Aorta (tissue), 5 donors: ENCODE results near the gene ZC3H12D. TPM values are rescaled to one million over a fixed set of nuclear protein-coding genes. Genes with fewer than 3 reads are reported as not detected.

Source experiments
- ATAC-seq: fragments of 200-7000 bp; cut with Tn5 transposase; one replicate; pipeline ENCODE4 v1.9.1; 2022; ENCODE audit warnings: moderate library complexity; ENCODE audit not compliant: low FRiP score
- DNase-seq, 2 donors: peaks; one replicate each; pipeline ENCODE4 v3.0.0-alpha.2; 2020
- H3K27ac ChIP-seq, 2 donors: one replicate each; pipeline ENCODE4 v1.5.1; 2013; ENCODE audit warnings: low read length in 2 of 2, mild to moderate bottlenecking in 2 of 2, moderate library complexity in 2 of 2, control low read depth in 1 of 2, inconsistent platforms in 1 of 2, low read depth in 1 of 2
- H3K27me3 ChIP-seq, 2 donors: one replicate each; pipeline ENCODE4 v1.6.1; 2013; ENCODE audit warnings: control low read depth in 1 of 2, low read length in 1 of 2, mild to moderate bottlenecking in 1 of 2, moderate library complexity in 1 of 2; ENCODE audit not compliant: insufficient read depth in 2 of 2, control insufficient read depth in 1 of 2
- H3K36me3 ChIP-seq, 2 donors: one replicate each; pipeline ENCODE4 v1.6.1; 2013; ENCODE audit warnings: control low read depth in 1 of 2, low read length in 1 of 2, mild to moderate bottlenecking in 1 of 2; ENCODE audit not compliant: insufficient read depth in 2 of 2, control insufficient read depth in 1 of 2
- H3K4me1 ChIP-seq, 2 donors: one replicate each; pipeline ENCODE4 v1.6.1; 2013; ENCODE audit warnings: low read length in 2 of 2, control low read depth in 1 of 2, mild to moderate bottlenecking in 1 of 2, moderate library complexity in 1 of 2; ENCODE audit not compliant: insufficient read depth in 2 of 2, control insufficient read depth in 1 of 2
- H3K4me3 ChIP-seq, 2 donors: one replicate each; pipeline ENCODE4 v1.5.1; 2013; ENCODE audit warnings: low read length in 2 of 2, control low read depth in 1 of 2, mild to moderate bottlenecking in 1 of 2
- H3K9me3 ChIP-seq: one replicate; pipeline ENCODE4 v1.6.1; 2013; ENCODE audit warnings: mild to moderate bottlenecking, low read length; ENCODE audit not compliant: control insufficient read depth
- WGBS, 2 donors: extraction: QIAGEN DNeasy Blood & Tissue Kit; methylation state at CpG; one replicate each; pipeline ENCODE4 v1.1.7; 2013; 5-methylcytosine and 5-hydroxymethylcytosine counted together
- intact Hi-C, 2 donors: fragments of 100-400 bp; cut with DNase I; formaldehyde crosslinking; loops; one replicate each; pipeline versions ENCODE4 v1.14.2 to v1.15.0; 2022
- polyA plus RNA-seq, 2 donors: library from polyadenylated mRNA; stranded (reverse); fragments of 200-250 nt; gene quantifications; one replicate each; pipeline ENCODE4 v1.2.3, GENCODE V29; 2013
- total RNA-seq, 2 donors: library from RNA; stranded (reverse); fragmentation: NEBNext Ultra II Directional; extraction: Animal tissue kit (Norgen Biotek cat#: 25700); gene quantifications; one replicate each; pipeline ENCODE4 v1.2.1, GENCODE V29; 2021
- donor health status: healthy with polysubstance abuse.
- donor health status: Bipolar disorder and iron deficiency.
- donor health status: DM: no; HTN: no; CAD: no.
- donor health status: DM: no; HTN: no; CAD: no.
- donor health status: DM: yes; HTN: yes; CAD: no.

Gene ZC3H12D
- total and polyA plus RNA-seq, 4 donors, result 0.10 to 3.0 (median 1.5) TPM

GRCh38 chr6:149433881-149434280, 50.9 kb downstream of the ZC3H12D start:
- H3K4me1 ChIP-seq, result no peaks in the 10 kb centered on the region
- H3K36me3 ChIP-seq, result no peaks in the 10 kb centered on the region
- no peaks in the 10 kb centered on the region for H3K27me3 ChIP-seq
- no peak overlapping the region for H3K27ac ChIP-seq
- no peak overlapping the region for H3K4me3 ChIP-seq
- 18 to 28% methylated on average over 1 of the region's 1 CpG for WGBS, 2 donors
- no peak for DNase-seq
- no peaks in the 10 kb centered on the region for H3K9me3 ChIP-seq
- intact Hi-C loops, result loop anchor here (2.0 to 5.0 kb wide), 6 partner anchors 83 to 857 kb away; no protein-coding TSS in a partner anchor
- ATAC-seq, result no peak

DNA sequence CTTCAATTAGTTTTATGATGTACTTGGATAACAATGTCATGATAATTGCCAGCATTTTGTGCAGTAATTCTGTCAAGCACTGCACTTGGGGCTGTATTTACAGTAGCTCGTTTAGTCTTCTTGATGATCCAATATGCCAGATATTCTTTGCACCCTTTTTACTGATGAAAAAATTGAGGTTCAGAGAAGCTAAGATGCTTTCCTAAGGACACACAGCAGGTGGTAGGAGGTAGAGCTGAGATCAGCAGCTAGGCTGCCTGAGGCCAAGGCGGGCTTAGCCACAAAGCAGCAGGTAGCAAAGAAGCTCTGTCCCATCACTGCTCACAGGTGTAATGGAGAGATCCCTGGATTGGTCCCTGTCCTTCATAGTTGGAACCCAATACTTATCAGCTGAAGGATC, 51.4 kb downstream of the ZC3H12D start:
- Histone ChIP-seq H3K4me1 (no peaks in the 10 kb centered on the region), H3K9me3 (no peaks in the 10 kb centered on the region), H3K27ac (no peak overlapping the region), H3K36me3 (no peaks in the 10 kb centered on the region), H3K4me3 (no peak overlapping the region), H3K27me3 (no peaks in the 10 kb centered on the region)
- 91 to 93% methylated on average over 2 of the region's 2 CpGs for WGBS, 2 donors
- DNase-seq (no peak), ATAC-seq (no peak)
- intact Hi-C loops, result loop anchor here (2.0 to 5.0 kb wide), 6 partner anchors 84 to 856 kb away; no protein-coding TSS in a partner anchor

DNA sequence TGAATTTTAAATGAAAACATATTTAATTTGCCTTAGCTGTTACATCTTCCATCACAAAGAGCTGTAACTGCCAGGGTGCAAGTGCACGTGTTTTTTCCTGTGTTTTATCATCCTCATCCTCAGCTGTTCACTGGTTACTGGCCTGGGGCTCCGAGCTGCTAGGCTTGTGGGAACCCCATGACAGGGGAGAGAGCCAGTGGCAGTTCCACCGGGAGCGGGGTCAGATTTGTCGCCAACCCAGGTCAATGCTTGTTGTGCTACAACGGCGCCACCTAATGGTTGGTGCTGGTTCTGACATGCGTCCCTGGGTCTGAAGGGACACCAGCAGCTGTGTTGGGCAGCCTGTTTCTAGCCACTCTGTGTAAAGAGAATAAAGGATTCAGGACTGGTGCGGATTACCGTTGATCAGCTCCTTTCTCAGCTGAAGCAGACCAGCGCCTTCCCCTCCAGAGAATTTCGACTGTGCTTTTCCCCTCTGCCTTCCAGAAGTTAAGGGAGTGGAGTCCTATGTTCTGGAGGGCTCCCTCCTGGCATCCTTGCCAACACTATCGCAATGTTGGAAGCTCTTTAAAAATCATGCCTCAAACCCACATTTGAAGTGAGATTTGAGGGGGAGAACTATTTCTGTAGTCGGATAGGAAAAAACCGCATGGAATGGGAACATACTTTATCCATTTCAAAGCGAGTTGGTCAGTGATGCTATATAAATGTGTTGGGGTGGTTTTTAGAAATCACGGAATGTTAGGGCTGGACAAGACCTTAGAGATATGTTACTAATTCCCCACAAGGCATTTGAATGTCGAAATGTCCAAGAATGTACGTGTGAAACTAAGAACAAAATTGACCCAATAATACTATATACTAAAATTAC, 52.7 kb downstream of the ZC3H12D start:
- ATAC-seq, result peak; percentile 92
- Histone ChIP-seq H3K36me3 (no peaks in the 10 kb centered on the region), H3K4me3 (no peak overlapping the region), H3K27me3 (no peaks in the 10 kb centered on the region), H3K4me1 (no peaks in the 10 kb centered on the region), H3K27ac (no peak overlapping the region), H3K9me3 (no peaks in the 10 kb centered on the region)
- intact Hi-C loops, result loop anchor here (2.0 to 5.0 kb wide), 6 partner anchors 85 to 855 kb away; no protein-coding TSS in a partner anchor
- WGBS, 2 donors, result 10 to 20% methylated on average over 19 of the region's 19 CpGs
- DNase-seq, result peak; percentile 93 to 96

- ATAC-seq (no peak), DNase-seq (no peak)
- no peaks in the 10 kb centered on the region for H3K27me3 ChIP-seq
- WGBS, 2 donors, result 91% methylated on average over 26 of the region's 26 CpGs
- no peaks in the 10 kb centered on the region for H3K9me3 ChIP-seq
- H3K27ac ChIP-seq, result no peak overlapping the region
- intact Hi-C loops, result loop anchor here (5.0 kb wide), 4 partner anchors 88 to 852 kb away; no protein-coding TSS in a partner anchor
- H3K36me3 ChIP-seq, result no peaks in the 10 kb centered on the region
- H3K4me3 ChIP-seq, result no peak overlapping the region
- H3K4me1 ChIP-seq, result no peaks in the 10 kb centered on the region
These were observed 55.1 kb downstream of the ZC3H12D start for GRCh38 chr6:149429427-149430360.

- intact Hi-C loops, result no loop called here
- no peaks in the 10 kb centered on the region for H3K9me3 ChIP-seq
- WGBS, 2 donors, result 94 to 95% methylated on average over 4 of the region's 4 CpGs
These were observed 56.2 kb downstream of the ZC3H12D start for GRCh38 chr6:149428606-149429005.

GRCh38 chr6:149425754-149426153, 59.1 kb downstream of the ZC3H12D start:
- H3K36me3 ChIP-seq, result no peaks in the 10 kb centered on the region
- H3K27me3 ChIP-seq, result no peaks in the 10 kb centered on the region
- no peak overlapping the region for H3K27ac ChIP-seq
- DNase-seq, result no peak
- intact Hi-C loops, result loop anchor here in 1 of 2 donors (2.0 kb wide), 1 partner anchor 343 kb away; no protein-coding TSS in a partner anchor
- H3K9me3 ChIP-seq, result no peaks in the 10 kb centered on the region
- H3K4me1 ChIP-seq, result no peaks in the 10 kb centered on the region
- ATAC-seq, result no peak
- 97 to 100% methylated on average over 5 of the region's 5 CpGs for WGBS, 2 donors
- no peak overlapping the region for H3K4me3 ChIP-seq

More at GRCh38 chr6:149428606-149429005, 56.2 kb downstream of the ZC3H12D start:
- Histone ChIP-seq H3K27ac (no peak overlapping the region), H3K27me3 (no peaks in the 10 kb centered on the region), H3K36me3 (no peaks in the 10 kb centered on the region), H3K4me1 (no peaks in the 10 kb centered on the region), H3K4me3 (no peak overlapping the region)
- DNase-seq (no peak), ATAC-seq (no peak)

GRCh38 chr6:149425224-149425623, 59.6 kb downstream of the ZC3H12D start:
- H3K27ac ChIP-seq, result no peak overlapping the region
- 83 to 96% methylated on average over 8 of the region's 8 CpGs for WGBS, 2 donors
- H3K9me3 ChIP-seq, result no peaks in the 10 kb centered on the region
- H3K4me1 ChIP-seq, result no peaks in the 10 kb centered on the region
- no peak overlapping the region for H3K4me3 ChIP-seq
- no peaks in the 10 kb centered on the region for H3K36me3 ChIP-seq
- ATAC-seq, result no peak
- intact Hi-C loops, result loop anchor here in 1 of 2 donors (2.0 kb wide), 1 partner anchor 342 kb away; no protein-coding TSS in a partner anchor
- no peak for DNase-seq
- no peaks in the 10 kb centered on the region for H3K27me3 ChIP-seq

- intact Hi-C loops, result loop anchor here in 1 of 2 donors (2.0 to 5.0 kb wide), 2 partner anchors 107 to 341 kb away; partner anchors contain the start of gene TAB2
- no peak for ATAC-seq
- WGBS, 2 donors, result 27 to 28% methylated on average over 7 of the region's 7 CpGs
- no peak for DNase-seq
- no peaks in the 10 kb centered on the region for H3K27me3 ChIP-seq
- no peaks in the 10 kb centered on the region for H3K9me3 ChIP-seq
- H3K36me3 ChIP-seq, result no peaks in the 10 kb centered on the region
- H3K4me1 ChIP-seq, result no peaks in the 10 kb centered on the region
- H3K4me3 ChIP-seq, result no peak overlapping the region
- no peak overlapping the region for H3K27ac ChIP-seq
These were observed 60.8 kb downstream of the ZC3H12D start for GRCh38 chr6:149423964-149424440.
